DOHH2 (cell line): ENCODE measurements around the gene G6PD.

Experiments used
- H3F3A ChIP-seq: fragments of 200-600 bp; sonication (generic), shearing (Covaris generic); 2 replicates; pipeline ENCODE4 v1.6.0; 2016; ENCODE audit warnings: antibody characterized with exemption, mild to moderate bottlenecking; ENCODE audit not compliant: control insufficient read depth, insufficient read depth
- H3K27ac ChIP-seq: fragments of 200-600 bp; sonication (generic); 2 replicates; pipeline ENCODE4 v1.5.1; 2014; ENCODE audit warnings: low read depth, mild to moderate bottlenecking, low read length, moderate library complexity
- H3K27me3 ChIP-seq: fragments of 200-600 bp; sonication (generic); 2 replicates; pipeline ENCODE4 v1.6.1; 2014; ENCODE audit warnings: mild to moderate bottlenecking, low read length, mixed read lengths; ENCODE audit not compliant: control insufficient read depth
- H3K36me3 ChIP-seq: fragments of 200-600 bp; sonication (generic); 2 replicates; pipeline ENCODE4 v1.6.1; 2014; ENCODE audit warnings: mild to moderate bottlenecking, low read length, moderate library complexity, mixed read lengths; ENCODE audit not compliant: control insufficient read depth
- H3K4me1 ChIP-seq: fragments of 200-600 bp; sonication (generic); 2 replicates; pipeline ENCODE4 v1.6.1; 2014; ENCODE audit warnings: mild to moderate bottlenecking, low read length, mixed read lengths; ENCODE audit not compliant: control insufficient read depth
- H3K4me2 ChIP-seq: fragments of 200-600 bp; sonication (generic); 2 replicates; pipeline ENCODE4 v1.6.0; 2014; ENCODE audit warnings: mild to moderate bottlenecking, low read length, moderate library complexity
- H3K4me3 ChIP-seq: fragments of 200-600 bp; sonication (generic); 2 replicates; pipeline ENCODE4 v1.5.1; 2014; ENCODE audit warnings: mild to moderate bottlenecking, low read length, mixed read lengths
- H3K79me2 ChIP-seq: fragments of 200-600 bp; sonication (generic); 2 replicates; pipeline ENCODE4 v1.6.1; 2014; ENCODE audit warnings: mild to moderate bottlenecking, low read length, mixed read lengths; ENCODE audit not compliant: control insufficient read depth
- H3K9me2 ChIP-seq: fragments of 200-600 bp; sonication (generic); replicated peaks from 2 replicates; pipeline ENCODE4 v1.6.1; 2014; ENCODE audit warnings: mild to moderate bottlenecking, low read length, mixed read lengths; ENCODE audit not compliant: control insufficient read depth
- H3K9me3 ChIP-seq: fragments of 200-600 bp; sonication (generic); 2 replicates; pipeline ENCODE4 v1.6.1; 2014; ENCODE audit warnings: antibody characterized with exemption, low read length, mixed read lengths; ENCODE audit not compliant: control insufficient read depth, insufficient read depth
- H4K20me1 ChIP-seq: fragments of 200-600 bp; sonication (generic); 2 replicates; pipeline ENCODE4 v1.6.0; 2014; ENCODE audit warnings: low read depth, mild to moderate bottlenecking, antibody characterized with exemption, low read length, moderate library complexity; ENCODE audit not compliant: control insufficient read depth, insufficient read depth
- CTCF ChIP-seq: fragments of 200-600 bp; sonication (generic); IDR thresholded peaks from one replicate; pipeline ENCODE4 v1.5.1; 2014; ENCODE audit warnings: antibody characterized with exemption, mild to moderate bottlenecking, low read depth, low read length; ENCODE audit not compliant: poor library complexity, severe bottlenecking
- EZH2phosphoT487 ChIP-seq: fragments of 200-600 bp; sonication (generic); IDR thresholded peaks from 2 replicates; pipeline ENCODE4 v1.6.1; 2017; ENCODE audit warnings: borderline replicate concordance, mild to moderate bottlenecking, antibody characterized with exemption, low read length, moderate library complexity, mixed read lengths

Gene G6PD

DNA sequence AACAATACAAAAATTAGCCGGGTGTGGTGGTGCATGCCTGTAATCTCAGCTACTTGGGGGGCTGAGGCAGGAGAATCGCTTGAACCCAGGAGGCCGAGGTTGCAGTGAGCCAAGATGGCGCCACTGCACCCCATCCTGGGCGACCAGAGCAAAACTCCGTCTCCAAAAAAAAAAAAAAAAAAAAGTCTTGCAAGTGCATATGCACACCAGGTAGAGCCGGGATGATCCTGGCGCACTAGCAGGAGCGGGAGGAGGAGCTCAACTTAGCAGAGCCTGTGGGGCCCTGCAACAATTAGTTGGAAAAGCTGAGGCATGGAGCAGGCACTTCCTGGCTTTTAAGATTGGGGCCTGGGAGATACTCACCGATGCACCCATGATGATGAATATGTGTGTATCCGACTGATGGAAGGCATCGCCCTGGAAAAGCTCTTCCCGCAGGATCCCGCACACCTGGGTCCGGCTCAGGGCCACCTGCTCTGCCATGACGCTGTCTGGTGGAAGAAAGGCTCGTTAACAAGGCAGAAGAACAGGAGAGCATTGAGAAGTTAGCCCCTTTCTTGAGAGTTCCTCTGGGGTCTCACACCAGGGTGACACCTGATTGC is 872 bp downstream of the G6PD start:
- no peaks in the 10 kb centered on the region for H3K9me3 ChIP-seq
- peak overlapping the region; percentile 89 for H3K4me3 ChIP-seq
- peaks cover 8% of the 10 kb centered on the region for H3K4me1 ChIP-seq
- TF ChIP-seq EZH2phosphoT487: no peak
- TF ChIP-seq CTCF: no peak
- H3K79me2 ChIP-seq: peaks cover 46% of the 10 kb centered on the region
- no peaks in the 10 kb centered on the region for H3K9me2 ChIP-seq
- H3F3A ChIP-seq: no peaks in the 10 kb centered on the region
- H3K36me3 ChIP-seq: peaks cover 15% of the 10 kb centered on the region
- H4K20me1 ChIP-seq: no peaks in the 10 kb centered on the region
- H3K4me2 ChIP-seq: peak overlapping the region; percentile 82
- H3K27ac ChIP-seq: no peak overlapping the region
- H3K27me3 ChIP-seq: no peaks in the 10 kb centered on the region

- Histone ChIP-seq H3K4me1 (peaks cover 8% of the 10 kb centered on the region), H3K9me2 (no peaks in the 10 kb centered on the region), H3K27ac (no peak overlapping the region)
Measured at GRCh38 chrX:154542723-154543424, 3.8 kb downstream of the G6PD start.

GRCh38 chrX:154541896-154542722 is 4.5 kb downstream of the G6PD start:
- Histone ChIP-seq H3K36me3 (peaks cover 13% of the 10 kb centered on the region), H3K4me3 (no peak overlapping the region), H3K4me1 (peaks cover 8% of the 10 kb centered on the region), H3K4me2 (no peak overlapping the region), H3K9me3 (no peaks in the 10 kb centered on the region), H3K9me2 (no peaks in the 10 kb centered on the region), H3K79me2 (peaks cover 15% of the 10 kb centered on the region), H4K20me1 (no peaks in the 10 kb centered on the region), H3K27ac (no peak overlapping the region), H3K27me3 (no peaks in the 10 kb centered on the region), H3F3A (no peaks in the 10 kb centered on the region)
- TF ChIP-seq EZH2phosphoT487 (no peak), CTCF (no peak)

More at GRCh38 chrX:154542723-154543424, 3.8 kb downstream of the G6PD start:
- TF ChIP-seq CTCF (no peak), EZH2phosphoT487 (no peak)
- Histone ChIP-seq H3K27me3 (no peaks in the 10 kb centered on the region), H3F3A (no peaks in the 10 kb centered on the region), H3K9me3 (no peaks in the 10 kb centered on the region), H3K36me3 (peaks cover 15% of the 10 kb centered on the region), H3K79me2 (peaks cover 17% of the 10 kb centered on the region), H4K20me1 (no peaks in the 10 kb centered on the region), H3K4me3 (no peak overlapping the region), H3K4me2 (no peak overlapping the region)
